Ovary (tissue), 3 donors: Measurements from ENCODE around the gene ZP4.

Experiments used
- EP300 ChIP-seq: sonication (generic); formaldehyde crosslinking; IDR thresholded peaks from one replicate; pipeline ENCODE4 v1.6.1; 2017; ENCODE audit warnings: antibody characterized with exemption
- POLR2A ChIP-seq: fragments of 450-650 bp; IDR thresholded peaks from one replicate; pipeline ENCODE4 v1.6.1; 2017; ENCODE audit warnings: antibody characterized with exemption, mild to moderate bottlenecking, moderate library complexity
- TF ChIP-seq, protein P1 (sequence below), 3 donors: fragments of 450-650 bp in 2 of 3; fragments of 200-600 bp in 1 of 3; IDR thresholded peaks; one replicate each; pipeline versions ENCODE4 v1.5.1 to v1.8.0; 2016 to 2022; ENCODE audit warnings: antibody characterized with exemption in 3 of 3, mild to moderate bottlenecking in 1 of 3
- donor health status: DM: no; HTN: no; CAD: no.

DNA sequence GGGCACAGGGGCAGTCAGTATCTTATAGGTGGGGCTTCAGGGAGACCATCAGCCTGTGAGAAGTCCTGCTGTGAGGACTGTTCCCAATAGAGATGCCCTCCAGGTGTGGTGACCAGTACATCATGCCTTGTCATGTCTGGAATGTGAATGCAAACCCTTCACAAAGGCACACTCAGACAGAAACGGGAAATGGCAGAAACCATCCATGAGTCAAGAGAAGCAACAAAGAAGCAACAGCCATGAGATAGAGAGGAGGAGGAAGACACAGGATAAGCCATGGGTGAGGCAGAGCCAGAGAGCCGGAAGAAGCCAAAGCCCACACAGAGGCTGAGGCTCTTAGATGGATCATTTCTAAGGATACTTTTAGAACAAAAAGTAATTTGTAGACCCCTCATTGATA lies 20.1 kb upstream of the ZP4 start:
- TF ChIP-seq, protein P1, sequence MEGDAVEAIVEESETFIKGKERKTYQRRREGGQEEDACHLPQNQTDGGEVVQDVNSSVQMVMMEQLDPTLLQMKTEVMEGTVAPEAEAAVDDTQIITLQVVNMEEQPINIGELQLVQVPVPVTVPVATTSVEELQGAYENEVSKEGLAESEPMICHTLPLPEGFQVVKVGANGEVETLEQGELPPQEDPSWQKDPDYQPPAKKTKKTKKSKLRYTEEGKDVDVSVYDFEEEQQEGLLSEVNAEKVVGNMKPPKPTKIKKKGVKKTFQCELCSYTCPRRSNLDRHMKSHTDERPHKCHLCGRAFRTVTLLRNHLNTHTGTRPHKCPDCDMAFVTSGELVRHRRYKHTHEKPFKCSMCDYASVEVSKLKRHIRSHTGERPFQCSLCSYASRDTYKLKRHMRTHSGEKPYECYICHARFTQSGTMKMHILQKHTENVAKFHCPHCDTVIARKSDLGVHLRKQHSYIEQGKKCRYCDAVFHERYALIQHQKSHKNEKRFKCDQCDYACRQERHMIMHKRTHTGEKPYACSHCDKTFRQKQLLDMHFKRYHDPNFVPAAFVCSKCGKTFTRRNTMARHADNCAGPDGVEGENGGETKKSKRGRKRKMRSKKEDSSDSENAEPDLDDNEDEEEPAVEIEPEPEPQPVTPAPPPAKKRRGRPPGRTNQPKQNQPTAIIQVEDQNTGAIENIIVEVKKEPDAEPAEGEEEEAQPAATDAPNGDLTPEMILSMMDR (IDR thresholded peaks at IDR 0.05): no peak
- TF ChIP-seq EP300: no peak
- no peak for TF ChIP-seq POLR2A
